ENCODE measurements around the gene FPGT.
"Not testable (repeated sequence)": the region's sequence is repeated elsewhere in the genome, so short reads cannot be mapped to it uniquely, and the experiment has no call there.

The FPGT gene
- 3.4 to 13.3 reads per million in 2 donors for total RNA-seq

DNA sequence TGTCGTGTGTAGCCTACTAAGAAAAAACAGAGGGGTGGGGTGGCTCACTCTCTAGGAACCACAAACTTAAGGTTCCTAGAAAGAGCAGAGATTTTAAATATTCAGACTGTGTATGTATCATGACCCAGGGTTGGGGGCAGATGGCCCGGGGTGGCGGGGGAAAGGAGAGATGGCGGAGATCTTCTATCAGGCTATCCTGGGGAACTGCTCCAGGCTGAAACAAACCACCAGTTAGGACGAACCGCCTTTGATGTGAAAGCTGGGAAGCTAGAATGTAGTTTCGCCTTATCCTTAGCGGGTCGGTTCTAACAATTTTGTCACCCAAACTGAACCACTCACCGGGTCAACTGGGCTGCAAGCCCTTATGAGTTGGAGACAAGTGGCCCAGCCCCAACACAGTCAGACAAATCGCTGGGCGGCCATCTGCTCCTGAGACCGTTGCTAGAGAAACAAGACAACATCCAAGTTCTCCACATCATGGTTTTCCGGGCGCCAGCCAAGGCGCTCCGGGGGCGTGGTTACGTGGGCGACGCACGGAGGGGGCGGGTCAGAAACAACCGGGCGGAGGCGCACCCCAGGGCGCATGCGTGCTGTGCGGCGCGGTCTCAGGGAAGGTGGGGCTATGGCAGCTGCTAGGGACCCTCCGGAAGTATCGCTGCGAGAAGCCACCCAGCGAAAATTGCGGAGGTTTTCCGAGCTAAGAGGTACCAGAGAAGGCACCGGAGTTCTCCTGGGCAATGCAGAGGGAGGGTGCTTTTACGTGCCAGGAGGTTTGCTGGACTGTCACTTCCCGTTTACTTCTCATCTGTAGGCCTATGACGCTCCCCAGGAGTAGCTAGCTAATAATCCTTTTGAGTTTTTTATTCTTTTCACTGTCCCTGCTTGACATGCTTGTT, at the start of gene FPGT, which contains the start of gene LRRIQ3:
Gene FPGT, plus strand, starts transcription at position 586 of the 896 bp plus-strand sequence. Its CDS starts 37 bp downstream, at position 623.
Gene LRRIQ3, minus strand, starts transcription at position 520 of the 896 bp plus-strand sequence. CDS start 14,492 bp downstream, outside the sequence.
- peak; percentile 95 for DNase-seq

DNA sequence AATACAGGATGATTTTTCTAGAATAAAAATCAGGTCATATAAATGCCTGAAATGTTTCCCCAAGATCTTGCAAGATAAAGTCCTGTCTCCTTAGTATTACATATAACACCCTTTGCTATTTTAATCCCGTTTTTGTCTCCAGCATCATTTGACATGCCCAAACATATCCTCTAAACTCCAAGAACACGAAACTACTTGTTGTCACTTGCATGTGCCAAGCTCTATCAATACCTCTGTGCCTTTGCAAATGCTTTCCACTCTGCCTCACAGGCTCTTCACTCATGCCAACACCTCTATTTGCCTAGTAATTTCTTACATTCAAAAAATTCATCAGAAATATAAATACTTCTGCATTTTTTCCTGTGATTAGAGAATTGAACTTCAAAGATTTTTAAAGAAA, 38.0 kb upstream of the FPGT start:
- no peak for DNase-seq

DNA sequence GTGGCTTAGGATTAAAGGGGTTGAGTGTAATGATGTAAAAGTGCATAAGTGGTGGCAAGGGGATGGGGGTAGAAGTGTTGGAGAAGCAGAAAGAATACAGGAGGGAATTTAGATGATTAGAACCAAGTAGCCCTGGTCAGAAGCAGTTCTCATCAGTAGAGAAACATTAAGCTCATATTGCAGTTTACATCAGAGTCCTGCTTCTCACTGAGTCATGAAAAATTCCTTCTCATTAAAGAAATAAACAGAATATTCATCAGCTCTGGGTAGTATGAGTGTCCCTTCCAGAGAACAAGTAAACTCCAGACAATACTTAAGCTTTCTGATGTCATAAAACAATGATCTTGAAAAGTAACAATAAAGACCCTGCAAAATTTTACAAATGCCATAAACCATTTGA, 36.5 kb upstream of the FPGT start:
- DNase-seq: no peak

DNA sequence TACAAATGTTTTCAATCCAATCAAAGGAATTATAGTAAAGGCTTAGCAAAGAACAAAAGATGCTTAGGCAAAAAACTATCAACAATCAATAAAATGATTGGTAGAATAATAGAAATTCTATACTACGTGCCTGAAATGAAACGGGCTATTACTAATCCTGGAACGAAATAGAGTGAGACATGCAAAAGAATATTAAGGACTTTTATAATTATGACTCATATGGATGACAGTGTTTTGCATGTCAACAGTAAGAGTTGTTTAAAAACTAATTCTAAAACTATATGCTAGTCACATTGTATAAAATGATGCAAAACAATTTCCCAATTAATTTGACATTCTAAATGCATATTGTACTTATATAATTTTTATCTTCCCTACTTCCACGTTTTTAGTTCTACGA, 35.7 kb upstream of the FPGT start:
- DNase-seq: no peak

DNA sequence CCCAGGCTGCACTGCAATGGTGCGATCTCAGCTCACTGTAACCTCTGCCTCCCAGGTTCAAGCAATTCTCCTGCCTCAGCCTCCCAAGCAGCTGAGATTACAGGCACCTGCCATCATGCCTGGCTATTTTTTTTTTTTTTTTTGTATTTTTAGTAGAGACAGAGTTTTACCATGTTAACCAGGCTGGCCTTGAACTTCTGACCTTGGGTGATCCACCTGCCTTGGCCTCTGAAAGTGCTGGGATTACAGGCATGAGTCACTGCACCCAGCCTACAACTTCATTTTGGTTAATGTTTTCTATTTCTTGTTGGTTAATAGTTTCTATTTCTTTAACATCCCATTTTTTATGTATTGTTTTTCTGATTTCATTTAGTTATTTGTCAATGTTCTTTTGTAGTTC, 23.6 kb upstream of the FPGT start:
- DNase-seq: not testable (repeated sequence)

DNA sequence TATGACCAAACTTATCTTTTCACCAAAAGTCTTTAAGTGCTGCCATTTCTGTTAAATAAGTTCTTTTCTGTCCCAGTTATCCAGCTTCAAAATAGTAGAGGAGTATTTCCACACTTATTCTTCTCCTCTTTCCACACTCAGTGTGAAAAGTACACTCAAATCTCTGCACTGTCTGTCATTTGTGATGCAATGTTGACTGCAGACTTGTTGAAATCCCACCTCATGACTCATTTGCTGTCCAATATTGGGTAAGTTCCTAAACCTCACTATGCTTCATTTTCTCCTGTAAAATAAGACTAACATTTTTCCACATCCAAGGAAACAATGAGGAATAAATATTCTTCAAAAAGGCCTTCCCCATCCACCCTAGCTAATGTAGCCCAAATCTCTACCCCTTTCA, 17.6 kb upstream of the FPGT start:
- no peak for DNase-seq

DNA sequence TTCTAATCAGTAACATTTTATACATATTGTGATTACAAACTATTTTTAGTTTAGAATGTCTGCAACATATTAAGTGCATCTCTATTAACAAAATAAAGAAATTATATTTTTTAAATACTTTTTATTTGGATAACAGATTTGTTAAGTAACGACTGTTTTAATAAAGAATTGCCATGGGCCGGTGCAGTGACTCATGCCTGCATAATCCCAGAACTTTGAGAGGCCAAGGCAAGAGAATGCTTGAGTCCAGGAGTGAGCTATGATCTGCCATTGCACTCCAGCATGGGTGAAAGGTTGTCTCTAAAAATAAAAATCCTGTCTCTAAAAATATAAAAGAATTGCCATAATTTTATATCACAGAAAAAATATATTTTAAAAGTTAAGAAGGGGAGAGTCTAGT, 4.1 kb upstream of the FPGT start:
- no peak for DNase-seq

DNA sequence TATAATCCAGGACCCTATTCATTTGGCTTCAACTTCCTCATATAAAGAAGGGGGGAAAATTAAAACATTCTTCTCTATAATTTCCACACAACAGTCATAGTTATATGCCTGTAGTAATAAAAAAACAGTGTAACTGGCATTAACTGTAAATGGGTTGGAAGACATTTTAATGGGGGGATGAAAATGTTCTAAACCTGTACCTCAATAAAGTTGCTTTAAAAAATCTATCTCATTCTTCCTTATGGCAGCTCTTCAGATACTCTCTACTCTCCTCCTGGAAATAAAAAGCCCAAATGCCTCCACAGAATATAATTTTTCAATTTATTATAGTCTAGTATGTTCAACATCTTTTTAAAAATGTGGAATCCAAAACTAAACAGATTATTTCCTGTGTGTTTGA, 2.7 kb upstream of the FPGT start:
- no peak for DNase-seq

DNA sequence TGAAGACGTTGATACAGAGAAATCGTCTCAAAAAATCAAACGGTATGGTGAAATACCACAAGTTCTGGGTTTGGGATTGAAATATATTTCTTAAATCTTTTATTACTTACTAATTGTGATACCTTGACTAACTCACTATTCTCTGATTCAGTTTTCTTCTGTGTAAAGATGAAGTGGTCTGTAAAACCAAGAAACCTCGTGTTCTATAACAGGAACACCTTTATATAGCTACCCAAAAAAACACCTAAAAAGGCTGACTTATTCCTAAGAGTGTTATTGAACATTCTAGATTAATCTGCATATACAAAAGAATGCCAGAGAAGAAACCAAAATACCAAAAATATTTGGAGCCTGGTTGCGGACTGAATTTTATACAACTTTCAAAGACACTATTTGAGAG, 787 bp upstream of the FPGT start:
- DNase-seq: no peak

DNA sequence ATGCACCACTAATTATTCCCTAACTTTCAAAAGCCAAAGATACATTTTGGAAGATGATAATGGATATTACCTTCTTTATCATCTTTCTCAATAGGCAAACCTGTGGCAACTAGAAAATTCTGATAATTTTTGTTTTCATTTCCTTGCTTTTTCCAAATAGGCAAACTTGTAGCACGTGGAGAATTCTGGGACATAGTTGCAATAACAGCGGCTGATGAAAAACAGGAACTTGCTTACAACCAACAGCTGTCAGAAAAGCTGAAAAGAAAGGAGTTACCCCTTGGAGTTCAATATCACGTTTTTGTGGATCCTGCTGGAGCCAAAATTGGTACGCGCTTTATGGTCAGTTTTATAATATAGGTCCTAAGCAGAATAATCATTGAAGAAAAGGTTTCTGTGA, 1.5 kb downstream of the FPGT start:
- DNase-seq: no peak

DNA sequence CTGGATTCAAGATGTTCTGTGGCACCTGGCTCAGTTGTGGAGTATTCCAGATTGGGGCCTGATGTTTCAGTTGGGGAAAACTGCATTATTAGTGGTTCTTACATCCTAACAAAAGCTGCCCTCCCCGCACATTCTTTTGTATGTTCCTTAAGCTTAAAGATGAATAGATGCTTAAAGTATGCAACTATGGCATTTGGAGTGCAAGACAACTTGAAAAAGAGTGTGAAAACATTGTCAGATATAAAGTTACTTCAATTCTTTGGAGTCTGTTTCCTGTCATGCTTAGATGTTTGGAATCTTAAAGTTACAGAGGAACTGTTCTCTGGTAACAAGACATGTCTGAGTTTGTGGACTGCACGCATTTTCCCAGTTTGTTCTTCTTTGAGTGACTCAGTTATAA, 7.2 kb downstream of the FPGT start:
- DNase-seq: no peak

DNA sequence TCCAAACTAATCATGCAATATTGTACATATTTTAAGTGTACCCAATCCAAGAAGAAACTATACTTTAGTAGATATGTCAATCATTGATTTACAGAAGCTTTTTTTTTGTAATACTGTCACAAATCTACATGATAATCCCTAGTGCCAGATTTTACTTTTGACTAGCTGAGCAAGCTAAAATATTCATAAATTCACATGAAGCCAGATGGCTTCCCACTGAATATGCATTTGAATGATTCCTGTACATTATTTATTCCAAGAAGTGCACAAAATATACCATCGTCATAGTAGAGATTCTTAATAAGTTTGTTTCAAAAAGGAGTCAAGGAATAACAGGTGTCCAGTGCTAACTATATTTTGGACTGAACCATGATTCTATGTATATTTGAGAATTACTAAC, 17.2 kb downstream of the FPGT start:
- DNase-seq: no peak

DNA sequence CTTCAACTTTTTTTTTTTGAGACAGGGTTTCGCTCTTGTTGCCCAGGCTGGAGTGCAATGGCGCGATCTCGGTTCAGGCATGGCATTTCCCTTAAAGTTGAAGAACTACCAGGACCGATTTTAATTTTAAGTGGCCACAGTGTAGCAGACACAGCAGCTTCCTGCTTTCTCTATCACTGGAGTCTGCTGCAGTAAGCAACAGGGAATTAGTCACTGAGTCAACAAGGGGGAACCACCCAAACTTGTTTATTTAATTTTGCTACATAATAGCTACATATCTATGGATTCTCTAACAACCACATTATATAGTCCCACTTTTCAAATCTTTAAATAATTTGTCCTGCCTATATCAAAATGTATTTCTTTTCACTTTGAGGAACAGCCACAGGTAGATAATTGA, 24.7 kb downstream of the FPGT start:
- DNase-seq: no peak

DNA sequence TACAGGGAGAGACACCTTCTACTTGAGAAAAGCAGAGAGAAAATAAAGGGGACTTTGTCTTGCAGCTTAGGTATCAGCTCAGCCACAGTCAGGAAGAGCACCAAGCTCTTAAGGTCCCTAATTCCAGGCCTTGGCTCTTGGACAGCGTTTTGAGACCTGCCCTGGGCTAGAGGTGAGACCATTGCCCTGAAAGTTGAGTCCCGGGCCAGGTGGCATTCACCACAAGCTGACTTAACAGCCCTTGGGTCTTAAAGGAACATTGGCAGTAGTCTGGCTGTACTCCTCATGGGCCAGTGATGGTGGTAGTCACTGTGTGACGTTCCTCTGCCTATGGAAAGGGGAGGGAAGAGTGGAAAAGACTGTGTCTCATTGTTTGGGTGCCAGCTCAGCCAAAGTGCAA, 25.4 kb downstream of the FPGT start:
- no peak for DNase-seq

DNA sequence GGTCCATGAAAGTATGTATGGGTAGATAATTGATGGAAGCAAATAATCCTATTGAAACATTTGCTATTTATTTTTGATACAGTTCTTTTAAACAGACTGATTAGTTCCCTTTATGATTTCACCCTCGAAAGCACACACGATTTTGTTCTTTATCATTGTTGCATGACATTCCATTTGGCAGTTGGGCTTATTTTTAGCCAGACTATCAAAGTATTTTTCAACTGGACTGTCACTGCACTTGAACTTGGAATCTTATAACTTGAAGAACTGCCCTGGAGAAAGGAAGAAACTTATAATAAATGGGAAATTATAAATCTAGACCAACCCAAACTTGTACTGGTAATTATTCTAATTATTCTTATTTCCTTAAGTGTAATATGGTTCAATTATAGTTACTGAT, 37.1 kb downstream of the FPGT start, which contains the start of gene TNNI3K:
Gene TNNI3K, plus strand, starts transcription at position 235 of the 400 bp plus-strand sequence. Its CDS starts 65 bp downstream, at position 300.
- DNase-seq: no peak

DNA sequence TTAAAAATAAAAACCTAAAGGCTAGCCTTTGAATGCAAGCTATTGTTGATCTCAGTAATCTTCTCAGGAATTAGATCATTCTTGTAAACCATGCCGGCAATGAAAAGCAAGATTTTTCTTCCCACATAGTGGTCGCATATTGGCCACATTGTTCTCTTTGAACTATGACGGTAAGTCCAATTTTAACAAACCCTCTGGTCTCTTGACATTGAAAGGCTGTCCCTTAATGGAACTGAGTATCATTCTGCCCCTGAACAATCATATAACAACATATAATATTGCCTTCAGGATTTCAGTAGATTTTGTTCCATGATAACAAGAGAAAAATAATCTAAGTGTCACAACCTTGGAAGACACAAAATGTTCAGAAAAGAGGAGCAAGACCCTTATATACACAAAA, 38.4 kb downstream of the FPGT start:
- no peak for DNase-seq

DNA sequence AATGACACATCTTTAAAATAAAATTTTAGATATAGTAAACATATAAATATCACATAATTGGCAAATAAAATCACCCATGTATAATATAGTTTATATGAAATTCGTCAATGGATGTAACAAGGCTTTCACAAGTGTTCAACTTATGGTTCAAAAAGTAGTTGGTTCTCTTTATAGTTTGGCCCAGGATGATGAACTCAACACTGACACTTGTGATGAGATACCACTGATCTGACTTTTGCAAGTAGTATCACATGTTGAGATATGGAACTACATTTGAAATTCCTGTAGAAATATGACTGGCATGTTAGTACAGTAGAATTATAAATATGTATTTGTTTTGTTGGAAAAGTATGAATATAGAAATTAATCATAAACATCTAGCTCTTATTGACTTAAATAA, 39.0 kb downstream of the FPGT start:
- no peak for DNase-seq

DNA sequence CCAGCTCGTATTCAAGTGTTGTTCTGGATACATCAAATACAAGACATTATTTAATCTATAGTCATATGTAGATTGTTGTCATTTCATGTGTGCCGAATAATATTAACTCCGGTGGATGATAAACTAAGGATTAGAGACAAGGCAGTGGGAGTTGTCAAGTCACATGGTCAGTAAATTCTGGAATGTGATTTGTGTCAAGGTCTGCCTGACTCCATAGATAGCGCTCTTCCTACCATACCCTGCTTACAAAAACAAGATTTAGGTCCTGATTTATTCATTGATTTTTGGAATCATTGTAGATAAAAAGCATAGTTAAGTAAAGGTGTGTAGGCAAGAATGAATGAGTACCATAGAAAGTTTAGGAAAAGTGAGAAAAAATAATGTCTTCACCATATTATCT, 39.7 kb downstream of the FPGT start:
- no peak for DNase-seq

DNA sequence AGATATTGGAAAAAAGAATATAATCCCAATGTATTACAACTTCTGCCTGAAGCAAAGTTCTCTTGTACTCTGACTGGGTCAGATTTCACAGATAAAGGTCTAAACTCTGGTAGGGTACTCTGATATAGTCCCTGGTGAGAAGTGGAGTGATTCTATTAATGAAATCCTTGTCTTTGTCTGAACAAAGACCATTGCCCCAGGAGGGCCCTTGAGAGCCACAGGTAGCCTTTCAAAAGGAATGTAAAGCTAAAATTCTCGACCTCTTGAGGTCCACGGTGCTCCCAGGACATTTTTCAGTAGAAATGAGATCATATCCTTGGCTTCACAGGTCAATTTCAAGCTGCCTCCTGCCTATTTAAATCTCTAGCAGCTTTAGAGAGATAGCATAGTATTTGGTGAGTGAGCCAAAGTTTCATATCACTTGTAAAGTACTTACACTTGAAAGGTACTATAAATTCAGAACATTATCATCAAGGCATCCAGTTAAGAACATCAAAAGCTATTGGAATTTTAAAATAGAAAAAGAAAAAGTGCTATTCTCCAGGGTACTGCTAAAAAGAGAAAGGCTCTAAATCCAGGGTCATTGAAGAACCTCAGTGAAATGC, 47.2 kb downstream of the FPGT start:
- DNase-seq: no peak

DNA sequence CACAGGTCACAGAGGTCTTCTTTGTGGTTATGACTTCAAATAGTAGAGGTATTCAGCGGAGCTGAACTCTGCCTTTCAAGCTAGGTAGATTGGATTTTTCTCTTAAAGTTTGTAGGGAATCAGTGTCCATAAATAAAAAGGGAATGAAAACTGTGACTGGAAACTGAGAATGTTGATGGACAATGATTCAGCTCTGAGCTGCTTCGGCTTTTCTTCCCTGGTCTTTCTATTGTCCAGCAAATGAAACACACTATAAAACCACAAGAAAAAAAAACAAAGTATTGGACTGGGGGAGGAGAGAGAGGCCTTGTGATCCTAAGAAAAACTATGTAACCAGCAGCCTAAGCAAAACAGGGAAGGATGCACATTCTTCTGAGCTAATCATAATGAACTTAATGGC, 48.3 kb downstream of the FPGT start:
- no peak for DNase-seq

DNA sequence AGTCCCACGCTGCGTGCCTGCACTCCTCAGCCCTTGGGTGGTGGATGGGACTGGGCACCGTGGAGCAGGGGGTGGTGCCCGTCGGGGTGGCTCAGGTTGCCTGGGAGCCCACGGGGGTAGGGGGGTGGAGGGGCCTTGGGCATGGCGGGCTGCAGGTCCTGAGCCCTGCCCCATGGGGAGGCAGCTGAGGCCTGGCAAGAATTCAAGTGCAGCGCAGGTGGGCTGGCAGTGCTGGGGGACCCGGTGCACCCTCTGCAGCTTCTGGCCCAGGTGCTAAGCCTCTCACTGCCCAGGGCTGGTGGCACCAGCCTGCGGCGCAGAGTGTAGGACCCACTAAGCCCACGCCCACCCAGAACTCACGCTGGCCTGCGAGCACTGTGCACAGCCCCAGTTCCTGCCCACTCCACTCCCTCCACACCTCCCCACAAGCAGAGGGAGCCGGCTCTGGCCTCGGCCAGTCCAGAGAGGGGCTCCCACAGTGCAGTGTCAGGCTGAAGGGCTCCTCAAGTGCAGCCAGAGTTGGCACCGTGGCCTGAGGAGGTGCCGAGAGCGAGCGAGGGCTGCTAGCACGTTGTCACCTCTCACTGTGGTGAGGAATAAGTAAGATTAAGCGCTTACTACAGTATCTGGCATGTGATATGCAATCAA, 50.0 kb downstream of the FPGT start:
- DNase-seq: no peak

DNA sequence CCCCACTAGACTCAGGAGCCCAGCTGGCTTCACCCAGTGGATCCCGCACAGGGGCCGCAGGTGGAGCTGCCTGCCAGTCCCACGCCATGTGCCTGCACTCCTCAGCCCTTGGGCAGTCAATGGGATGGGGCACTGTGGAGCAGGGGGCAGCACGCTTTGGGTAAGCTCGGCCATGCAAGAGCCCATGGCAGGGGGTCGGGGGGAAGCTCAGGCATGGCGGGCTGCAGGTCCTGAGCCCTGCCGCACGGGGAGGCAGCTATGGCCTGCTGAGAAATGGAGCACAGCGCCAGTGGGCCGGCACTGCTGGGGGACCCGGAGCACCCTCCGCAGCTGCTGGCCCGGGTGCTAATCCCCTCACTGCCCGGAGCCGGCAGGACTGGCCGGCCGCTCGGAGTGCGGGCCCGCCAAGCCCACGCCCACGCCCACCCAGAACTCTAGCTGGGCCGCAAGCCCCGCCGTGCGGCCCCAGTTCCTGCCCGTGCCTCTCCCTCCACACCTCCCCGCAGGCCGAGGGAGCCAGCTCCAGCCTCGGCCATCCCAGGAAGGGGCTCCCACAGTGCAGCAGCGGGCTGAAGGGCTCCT, 55.3 kb downstream of the FPGT start:
- DNase-seq: not testable (repeated sequence)
